Measurements from ENCODE around the gene BIK.

GRCh38 chr22:43118953-43119458, 8.5 kb downstream of the BIK start:
- TF ChIP-seq CTCF (IDR thresholded peaks at IDR 0.05 in 8 of 11, conservative IDR thresholded peaks at IDR 0.05 in 3 of 11) (no peak), POLR2AphosphoS5 (IDR thresholded peaks at IDR 0.05) (no peak), POLR2A (IDR thresholded peaks at IDR 0.05) (no peak)

Measured in spleen (tissue), 7 donors.